Testis (tissue), 3 donors: ENCODE results near the gene ACSL1. TPM values are rescaled to one million over a fixed set of nuclear protein-coding genes. Genes with fewer than 3 reads are reported as not detected.

Experiments
- DNase-seq: peaks from one replicate; pipeline ENCODE4 v3.0.0-alpha.2; 2019
- H3K27ac ChIP-seq, 2 donors: fragments of 200-600 bp; sonication (generic); one replicate each; pipeline ENCODE4 v1.5.1; 2019
- H3K27me3 ChIP-seq: fragments of 200-600 bp; sonication (generic); one replicate; pipeline ENCODE4 v1.5.1; 2019
- H3K36me3 ChIP-seq: fragments of 200-600 bp; sonication (generic); one replicate; pipeline ENCODE4 v1.5.1; 2017; ENCODE audit warnings: low read depth; ENCODE audit errors: missing control alignments
- H3K4me1 ChIP-seq: fragments of 200-600 bp; sonication (generic); one replicate; pipeline ENCODE4 v1.5.1; 2019
- H3K4me3 ChIP-seq, 2 donors: fragments of 200-600 bp; sonication (generic); one replicate each; pipeline ENCODE4 v1.5.1; 2017 to 2019
- H3K9me3 ChIP-seq: fragments of 200-600 bp; sonication (generic); one replicate; pipeline ENCODE4 v1.5.1; 2017
- CTCF ChIP-seq, 3 experiments: fragments of 450-650 bp in 2 of 3; fragments of 200-600 bp in 1 of 3; sonication (generic) in 1 of 3; IDR thresholded peaks; one replicate each; pipeline ENCODE4 v1.5.1; 2016 to 2019; ENCODE audit warnings: antibody characterized with exemption in 3 of 3, mild to moderate bottlenecking in 2 of 3, moderate library complexity in 1 of 3
- POLR2A ChIP-seq: fragments of 450-650 bp; IDR thresholded peaks from one replicate; pipeline ENCODE4 v1.6.1; 2017; ENCODE audit warnings: antibody characterized with exemption, mild to moderate bottlenecking, moderate library complexity
- WGBS, 2 donors: methylation state at CpG; one replicate each; pipeline ENCODE4 v1.1.5; 2018; 5-methylcytosine and 5-hydroxymethylcytosine counted together
- intact Hi-C: fragments of 100-400 bp; cut with DNase I; formaldehyde crosslinking; loops from one replicate; pipeline ENCODE4 v1.15.1; 2023; ENCODE audit warnings: low total_unique reads
- polyA plus RNA-seq: library from polyadenylated mRNA; stranded (reverse); fragments of 350-450 nt; fragmentation: Illumina TruSeq; extraction: RNeasy Lipid Tissue Mini Kit (QIAGEN cat#74804); gene quantifications from one replicate; pipeline ENCODE4 v1.2.3, GENCODE V29; 2014; ENCODE audit warnings: low read depth, low replicate concordance; ENCODE audit not compliant: insufficient read depth
- total RNA-seq, 2 donors: library from RNA; depleted of rRNA; stranded (reverse); fragments of >200 nt; gene quantifications; one replicate each; pipeline ENCODE4 v1.2.3, GENCODE V29; 2016

The ACSL1 gene
- total and polyA plus RNA-seq, 3 donors from 2014 or later = 31.6 to 81.8 (median 59.8) TPM

GRCh38 chr4:184721254-184721653, 104.5 kb downstream of the ACSL1 start:
- no peak for TF ChIP-seq POLR2A
- TF ChIP-seq CTCF (IDR thresholded peaks at IDR 0.05) = no peak
- H3K9me3 ChIP-seq = no peaks in the 10 kb centered on the region
- no peaks in the 10 kb centered on the region for H3K27me3 ChIP-seq
- no peak overlapping the region for H3K4me3 ChIP-seq
- no peaks in the 10 kb centered on the region for H3K4me1 ChIP-seq
- no peak overlapping the region for H3K27ac ChIP-seq
- no peaks in the 10 kb centered on the region for H3K36me3 ChIP-seq
- DNase-seq = no peak
- intact Hi-C loops = no loop called here

GRCh38 chr4:184719407-184719806, 106.4 kb downstream of the ACSL1 start:
- no peaks in the 10 kb centered on the region for H3K9me3 ChIP-seq
- no peaks in the 10 kb centered on the region for H3K36me3 ChIP-seq
- 93% methylated on average over 3 of the region's 3 CpGs for WGBS, 2 donors
- TF ChIP-seq POLR2A (no peak), CTCF (IDR thresholded peaks at IDR 0.05) (no peak)
- DNase-seq = no peak
- no peak overlapping the region for H3K4me3 ChIP-seq
- H3K27me3 ChIP-seq = no peaks in the 10 kb centered on the region
- intact Hi-C loops = no loop called here
- no peaks in the 10 kb centered on the region for H3K4me1 ChIP-seq
- H3K27ac ChIP-seq = no peak overlapping the region

GRCh38 chr4:184715526-184715925, 110.2 kb downstream of the ACSL1 start:
- intact Hi-C loops = no loop called here

GRCh38 chr4:184713887-184714286, 111.9 kb downstream of the ACSL1 start:
- no peaks in the 10 kb centered on the region for H3K4me1 ChIP-seq
- H3K36me3 ChIP-seq = no peaks in the 10 kb centered on the region
- intact Hi-C loops = no loop called here
- no peak overlapping the region for H3K4me3 ChIP-seq
- TF ChIP-seq CTCF (IDR thresholded peaks at IDR 0.05) (no peak), POLR2A (no peak)
- WGBS, 2 donors = 65 to 80% methylated on average over 2 of the region's 2 CpGs
- no peak overlapping the region for H3K27ac ChIP-seq
- DNase-seq = no peak
- H3K9me3 ChIP-seq = no peaks in the 10 kb centered on the region
- no peaks in the 10 kb centered on the region for H3K27me3 ChIP-seq

More at GRCh38 chr4:184715526-184715925, 110.2 kb downstream of the ACSL1 start:
- no peaks in the 10 kb centered on the region for H3K4me1 ChIP-seq
- H3K4me3 ChIP-seq = no peak overlapping the region
- no peak for DNase-seq
- no peak overlapping the region for H3K27ac ChIP-seq
- TF ChIP-seq POLR2A = no peak
- no peak for TF ChIP-seq CTCF (IDR thresholded peaks at IDR 0.05)
- WGBS, 2 donors = 90 to 100% methylated on average over 4 of the region's 4 CpGs
- no peaks in the 10 kb centered on the region for H3K27me3 ChIP-seq
- no peaks in the 10 kb centered on the region for H3K9me3 ChIP-seq
- no peaks in the 10 kb centered on the region for H3K36me3 ChIP-seq

- H3K27me3 ChIP-seq = no peaks in the 10 kb centered on the region
- no peak overlapping the region for H3K4me3 ChIP-seq
- H3K4me1 ChIP-seq = no peaks in the 10 kb centered on the region
- no peak overlapping the region for H3K27ac ChIP-seq
- no peaks in the 10 kb centered on the region for H3K9me3 ChIP-seq
- TF ChIP-seq POLR2A (no peak), CTCF (IDR thresholded peaks at IDR 0.05) (no peak)
- intact Hi-C loops = no loop called here
- no peaks in the 10 kb centered on the region for H3K36me3 ChIP-seq
- no peak for DNase-seq
Measured at GRCh38 chr4:184712322-184712721, 113.4 kb downstream of the ACSL1 start.
